Stimulated activated CD8-positive, alpha-beta memory T cell treated with anti-CD3 and anti-CD28 coated beads, Interleukin-7, amount 100 ng/mL, for 24 hours (primary cell): Measurements from ENCODE around the gene EFCAB6.

Source experiments
- DNase-seq: peaks from one replicate; pipeline ENCODE4 v3.0.0-alpha.2; 2020; ENCODE audit warnings: low read depth

The EFCAB6 gene

GRCh38 chr22:43550672-43551071, 261.4 kb downstream of the EFCAB6 start:
- DNase-seq = no peak

GRCh38 chr22:43550024-43550620, 262.0 kb downstream of the EFCAB6 start:
- no peak for DNase-seq

- no peak for DNase-seq
Observed at GRCh38 chr22:43546186-43546585, 265.9 kb downstream of the EFCAB6 start.

- no peak for DNase-seq
Observed at GRCh38 chr22:43544289-43544673, 267.8 kb downstream of the EFCAB6 start.

- no peak for DNase-seq
Observed at GRCh38 chr22:43543522-43544288, 268.4 kb downstream of the EFCAB6 start.

GRCh38 chr22:43542681-43543521, 269.2 kb downstream of the EFCAB6 start:
- no peak for DNase-seq

GRCh38 chr22:43541462-43542407, 270.4 kb downstream of the EFCAB6 start:
- no peak for DNase-seq

GRCh38 chr22:43541022-43541421, 271.1 kb downstream of the EFCAB6 start:
- DNase-seq = no peak

GRCh38 chr22:43540529-43540923, 271.6 kb downstream of the EFCAB6 start:
- DNase-seq = no peak

GRCh38 chr22:43539572-43540528, 272.3 kb downstream of the EFCAB6 start:
- no peak for DNase-seq

- DNase-seq = no peak
Observed at GRCh38 chr22:43537019-43537585, 275.0 kb downstream of the EFCAB6 start.

- no peak for DNase-seq
Observed at GRCh38 chr22:43535741-43536140, 276.4 kb downstream of the EFCAB6 start.

GRCh38 chr22:43535336-43535735, 276.8 kb downstream of the EFCAB6 start:
- no peak for DNase-seq

GRCh38 chr22:43534916-43535315, 277.2 kb downstream of the EFCAB6 start:
- no peak for DNase-seq

- no peak for DNase-seq
Observed at GRCh38 chr22:43533656-43534428, 278.3 kb downstream of the EFCAB6 start.

GRCh38 chr22:43533156-43533530, 279.0 kb downstream of the EFCAB6 start:
- no peak for DNase-seq

- no peak for DNase-seq
Observed at GRCh38 chr22:43532301-43533155, 279.6 kb downstream of the EFCAB6 start.

GRCh38 chr22:43531651-43532050, 280.5 kb downstream of the EFCAB6 start:
- DNase-seq = no peak
